Measurements from ENCODE around the gene TMOD2.

Gene TMOD2

DNA sequence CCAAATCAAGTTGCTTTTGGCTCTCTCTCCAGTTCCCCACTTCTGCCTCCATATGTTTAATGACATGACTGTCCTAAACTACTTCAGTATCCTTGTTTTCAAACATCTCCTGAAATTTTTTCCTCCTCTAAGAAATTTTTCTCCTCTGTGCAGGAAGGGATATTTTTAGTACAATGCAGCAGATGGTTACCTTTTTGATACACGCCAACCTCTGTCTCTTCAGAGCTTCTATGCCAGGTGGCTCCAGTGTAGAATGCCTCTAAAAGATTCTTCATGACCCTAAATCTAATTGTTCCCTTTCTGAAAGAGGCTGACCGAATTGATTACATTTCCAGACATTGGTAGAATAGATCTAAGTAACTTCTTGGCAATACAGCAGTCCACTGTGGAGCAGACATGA lies 111.7 kb downstream of the TMOD2 start:
- no peak for DNase-seq

- DNase-seq = no peak
Measured at GRCh38 chr15:51864408-51865056, 113.1 kb downstream of the TMOD2 start.

GRCh38 chr15:51865317-51865716 lies 113.9 kb downstream of the TMOD2 start:
- no peak for DNase-seq

All from fibroblast of upper back skin (primary cell).